Peyer's patch (tissue), 4 donors: ENCODE results near the gene NCKAP5.

Source experiments
- CTCF ChIP-seq, 6 experiments: fragments of 450-650 bp in 4 of 6; fragments of 200-600 bp in 2 of 6; sonication (generic) in 1 of 6; IDR thresholded peaks; one replicate each; pipeline ENCODE4 v1.5.1; 2017 to 2019; ENCODE audit warnings: antibody characterized with exemption in 6 of 6, mild to moderate bottlenecking in 3 of 6, moderate library complexity in 1 of 6
- POLR2A ChIP-seq, 2 donors: fragments of 450-650 bp; IDR thresholded peaks; one replicate each; pipeline ENCODE4 v1.5.1; 2017; ENCODE audit warnings: antibody characterized with exemption in 2 of 2, mild to moderate bottlenecking in 2 of 2, moderate library complexity in 2 of 2

DNA sequence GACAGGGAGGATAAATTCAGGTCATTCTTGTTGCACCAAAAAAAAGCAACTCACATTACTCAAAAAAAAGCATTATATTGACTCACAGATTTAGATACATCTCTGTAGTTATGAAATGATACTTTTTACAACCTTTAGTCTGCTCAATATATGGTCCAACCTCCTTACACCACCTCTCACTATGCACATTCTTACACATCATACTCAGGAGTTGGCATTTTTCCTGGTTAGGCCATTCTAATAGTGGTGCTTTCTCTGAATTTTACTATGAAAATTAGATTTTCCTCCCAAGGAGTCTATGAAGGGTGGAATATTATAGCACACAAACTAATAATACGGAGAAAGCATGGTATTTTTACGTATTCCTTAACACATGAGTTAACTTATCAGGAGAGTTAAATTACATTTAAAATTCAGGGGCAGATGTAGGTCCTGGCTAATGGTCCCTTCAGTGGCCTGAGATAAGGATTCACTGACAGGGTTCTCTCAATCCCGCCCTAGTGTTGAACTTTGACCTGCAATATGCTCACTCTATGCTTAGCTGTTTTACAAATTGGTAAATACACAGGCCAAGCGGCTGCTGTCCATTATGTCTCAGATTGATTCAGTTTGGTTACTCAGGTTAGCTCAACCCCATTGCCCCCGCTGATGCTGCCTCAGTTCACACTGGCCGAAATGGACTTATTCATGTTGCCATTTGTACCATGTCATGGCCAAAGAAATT, 153.6 kb downstream of the NCKAP5 start:
- no peak for TF ChIP-seq CTCF (IDR thresholded peaks at IDR 0.05)
- TF ChIP-seq POLR2A (IDR thresholded peaks at IDR 0.05) = no peak
